Measurements from ENCODE around the gene CSAD.
"Not testable (repeated sequence)": the region's sequence is repeated elsewhere in the genome, so short reads cannot be mapped to it uniquely, and the experiment has no call there.

The CSAD gene

GRCh38 chr12:53179687-53180219 is 972 bp downstream of the CSAD start:
- DNase-seq (ENCODE audit: low read depth) = no peak

GRCh38 chr12:53178803-53179202 is 1.9 kb downstream of the CSAD start:
- not testable (repeated sequence) for DNase-seq (ENCODE audit: low read depth)

GRCh38 chr12:53177447-53177846 is 3.3 kb downstream of the CSAD start:
- DNase-seq (ENCODE audit: low read depth) = not testable (repeated sequence)

- DNase-seq (ENCODE audit: low read depth) = no peak
Observed at GRCh38 chr12:53176750-53177149, 4.0 kb downstream of the CSAD start.

- no peak for DNase-seq (ENCODE audit: low read depth)
Observed at GRCh38 chr12:53174881-53175491, 5.7 kb downstream of the CSAD start.

- DNase-seq (ENCODE audit: low read depth) = no peak
Observed at GRCh38 chr12:53173085-53173715, 7.5 kb downstream of the CSAD start.

- DNase-seq (ENCODE audit: low read depth) = no peak
Observed at GRCh38 chr12:53172352-53172751, 8.4 kb downstream of the CSAD start.

- DNase-seq (ENCODE audit: low read depth) = no peak
Observed at GRCh38 chr12:53171725-53172329, 8.9 kb downstream of the CSAD start.

GRCh38 chr12:53170876-53171724 is 9.6 kb downstream of the CSAD start:
- DNase-seq (ENCODE audit: low read depth) = no peak

GRCh38 chr12:53170215-53170614 is 10.5 kb downstream of the CSAD start:
- DNase-seq (ENCODE audit: low read depth) = no peak

GRCh38 chr12:53169644-53170043 is 11.1 kb downstream of the CSAD start:
- no peak for DNase-seq (ENCODE audit: low read depth)

- DNase-seq (ENCODE audit: low read depth) = no peak
Observed at GRCh38 chr12:53166837-53167236, 13.9 kb downstream of the CSAD start.

- DNase-seq (ENCODE audit: low read depth) = not testable (repeated sequence)
Observed at GRCh38 chr12:53163008-53163407, 17.7 kb downstream of the CSAD start.

GRCh38 chr12:53161119-53161911 is 19.4 kb downstream of the CSAD start:
- DNase-seq (ENCODE audit: low read depth) = no peak

- no peak for DNase-seq (ENCODE audit: low read depth)
Observed at GRCh38 chr12:53160673-53161072, 20.1 kb downstream of the CSAD start.

GRCh38 chr12:53160000-53160399 is 20.7 kb downstream of the CSAD start:
- no peak for DNase-seq (ENCODE audit: low read depth)

GRCh38 chr12:53159195-53159839 is 21.4 kb downstream of the CSAD start:
- peak; percentile 86 for DNase-seq (ENCODE audit: low read depth)

GRCh38 chr12:53152390-53152789 is 28.3 kb downstream of the CSAD start:
- no peak for DNase-seq (ENCODE audit: low read depth)

- DNase-seq (ENCODE audit: low read depth) = no peak
Observed at GRCh38 chr12:53151039-53151438, 29.7 kb downstream of the CSAD start.

GRCh38 chr12:53147653-53148052 is 33.1 kb downstream of the CSAD start:
- DNase-seq (ENCODE audit: low read depth) = no peak

- no peak for DNase-seq (ENCODE audit: low read depth)
Observed at GRCh38 chr12:53147181-53147580, 33.5 kb downstream of the CSAD start.

Measured in activated gamma-delta T cell treated with anti-CD3 and anti-CD28 coated beads, Interleukin-2, amount 50 U/mL, for 16 hours (primary cell).